ENCODE measurements around the gene EFS. TPM values are rescaled to one million over a fixed set of nuclear protein-coding genes. Genes with fewer than 3 reads are reported as not detected.

Gene EFS
- polyA plus RNA-seq, 1 donor (not counting 4 experiments of a cell fraction or from before 2014, with no cell fraction given), result 1.4 TPM

DNA sequence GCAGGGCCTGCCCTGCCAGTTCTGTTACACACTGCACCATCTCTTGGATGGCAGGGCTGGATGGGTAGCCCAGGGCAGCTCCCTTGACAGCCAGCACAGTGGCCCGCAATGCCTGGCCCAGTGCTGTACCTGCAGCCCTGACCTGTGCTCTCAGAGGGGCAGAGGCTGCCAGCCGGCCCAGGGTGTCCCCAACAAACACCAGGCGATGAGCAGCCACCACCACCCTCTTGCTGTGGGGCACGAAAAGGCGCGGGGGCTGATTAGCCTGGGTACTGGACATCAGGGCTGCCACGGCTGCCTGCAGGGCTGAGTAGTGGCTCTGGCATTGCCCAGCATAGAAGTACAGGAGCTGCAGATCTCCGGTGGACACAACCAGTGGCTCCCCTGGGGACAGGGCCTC is 7.7 kb downstream of the EFS start:
- Histone ChIP-seq H3K27me3 (ENCODE audit: control insufficient read depth, extremely low read depth, insufficient read depth, low read length) (peaks cover 6% of the 10 kb centered on the region), H3K9me1 (ENCODE audit: control insufficient read depth, extremely low read depth, insufficient read depth, low read length) (no peaks in the 10 kb centered on the region)

GRCh38 chr14:23356662-23357061 is 8.3 kb downstream of the EFS start:
- H3K79me2 ChIP-seq (ENCODE audit: control insufficient read depth, insufficient read depth, low read length), result no peaks in the 10 kb centered on the region
- peaks cover 11% of the 10 kb centered on the region for H3K27me3 ChIP-seq (ENCODE audit: control insufficient read depth, extremely low read depth, insufficient read depth, low read length)
- peaks cover 0 to 2% of the 10 kb centered on the region in 2 experiments for H3K36me3 ChIP-seq (ENCODE audit: control insufficient read depth in 2 of 2, extremely low read depth in 1 of 2, insufficient read depth in 2 of 2, low read length in 2 of 2)
- H3K9ac ChIP-seq (ENCODE audit: control insufficient read depth, extremely low read depth, insufficient read depth, low read length), result no peak overlapping the region
- H3K4me3 ChIP-seq (ENCODE audit: control insufficient read depth in 2 of 3, extremely low read depth in 1 of 3, insufficient read depth in 2 of 3, low read depth in 1 of 3, low read length in 3 of 3), result no peak overlapping the region
- H3K4me2 ChIP-seq (ENCODE audit: control insufficient read depth, extremely low read depth, insufficient read depth, low read depth, low read length), result no peak overlapping the region
- H4K20me1 ChIP-seq (ENCODE audit: control insufficient read depth, extremely low read depth, insufficient read depth, low read length), result no peaks in the 10 kb centered on the region
- no peak overlapping the region for H2AFZ ChIP-seq (ENCODE audit: control insufficient read depth, low read length)
- H3K9me3 ChIP-seq (ENCODE audit: control insufficient read depth, low read depth, low read length), result no peaks in the 10 kb centered on the region
- TF ChIP-seq, protein P1, sequence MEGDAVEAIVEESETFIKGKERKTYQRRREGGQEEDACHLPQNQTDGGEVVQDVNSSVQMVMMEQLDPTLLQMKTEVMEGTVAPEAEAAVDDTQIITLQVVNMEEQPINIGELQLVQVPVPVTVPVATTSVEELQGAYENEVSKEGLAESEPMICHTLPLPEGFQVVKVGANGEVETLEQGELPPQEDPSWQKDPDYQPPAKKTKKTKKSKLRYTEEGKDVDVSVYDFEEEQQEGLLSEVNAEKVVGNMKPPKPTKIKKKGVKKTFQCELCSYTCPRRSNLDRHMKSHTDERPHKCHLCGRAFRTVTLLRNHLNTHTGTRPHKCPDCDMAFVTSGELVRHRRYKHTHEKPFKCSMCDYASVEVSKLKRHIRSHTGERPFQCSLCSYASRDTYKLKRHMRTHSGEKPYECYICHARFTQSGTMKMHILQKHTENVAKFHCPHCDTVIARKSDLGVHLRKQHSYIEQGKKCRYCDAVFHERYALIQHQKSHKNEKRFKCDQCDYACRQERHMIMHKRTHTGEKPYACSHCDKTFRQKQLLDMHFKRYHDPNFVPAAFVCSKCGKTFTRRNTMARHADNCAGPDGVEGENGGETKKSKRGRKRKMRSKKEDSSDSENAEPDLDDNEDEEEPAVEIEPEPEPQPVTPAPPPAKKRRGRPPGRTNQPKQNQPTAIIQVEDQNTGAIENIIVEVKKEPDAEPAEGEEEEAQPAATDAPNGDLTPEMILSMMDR (optimal IDR thresholded peaks at IDR 0.05 in 1 of 3, IDR thresholded peaks at IDR 0.05 in 1 of 3, conservative IDR thresholded peaks at IDR 0.05 in 1 of 3; ENCODE audit: extremely low read depth in 1 of 3, insufficient read depth in 2 of 3, low read length in 3 of 3), result no peak
- TF ChIP-seq EZH2 (IDR thresholded peaks at IDR 0.05; ENCODE audit: low read length), result no peak
- dilution Hi-C loops (cut with MboI; ENCODE audit: extremely low pct_ligation_motif_present, low sequenced_read_pairs), result no loop called here
- no peak for FAIRE-seq
- no peak for DNase-seq (ENCODE audit: low read depth, low spot score)
- peaks cover 3% of the 10 kb centered on the region for H3K4me1 ChIP-seq (ENCODE audit: control insufficient read depth, extremely low read depth, insufficient read depth, low read length)
- H3K27ac ChIP-seq (ENCODE audit: control insufficient read depth, insufficient read depth, low read length), result no peak overlapping the region
- H3K9me1 ChIP-seq (ENCODE audit: control insufficient read depth, extremely low read depth, insufficient read depth, low read length), result no peaks in the 10 kb centered on the region

More for the DNA sequence above, 7.7 kb downstream of the EFS start:
- Histone ChIP-seq H3K4me3 (ENCODE audit: control insufficient read depth in 2 of 3, extremely low read depth in 1 of 3, insufficient read depth in 2 of 3, low read depth in 1 of 3, low read length in 3 of 3) (no peak overlapping the region), H3K27ac (ENCODE audit: control insufficient read depth, insufficient read depth, low read length) (no peak overlapping the region), H3K79me2 (ENCODE audit: control insufficient read depth, insufficient read depth, low read length) (no peaks in the 10 kb centered on the region), H3K4me2 (ENCODE audit: control insufficient read depth, extremely low read depth, insufficient read depth, low read depth, low read length) (no peak overlapping the region), H2AFZ (ENCODE audit: control insufficient read depth, low read length) (no peak overlapping the region), H4K20me1 (ENCODE audit: control insufficient read depth, extremely low read depth, insufficient read depth, low read length) (no peaks in the 10 kb centered on the region), H3K9ac (ENCODE audit: control insufficient read depth, extremely low read depth, insufficient read depth, low read length) (no peak overlapping the region), H3K9me3 (ENCODE audit: control insufficient read depth, low read depth, low read length) (no peaks in the 10 kb centered on the region), H3K36me3 (ENCODE audit: control insufficient read depth in 2 of 2, extremely low read depth in 1 of 2, insufficient read depth in 2 of 2, low read length in 2 of 2) (peaks cover 0 to 2% of the 10 kb centered on the region in 2 experiments), H3K4me1 (ENCODE audit: control insufficient read depth, extremely low read depth, insufficient read depth, low read length) (no peaks in the 10 kb centered on the region)
- no peak for FAIRE-seq
- no peak for DNase-seq (ENCODE audit: low read depth, low spot score)
- TF ChIP-seq EZH2 (IDR thresholded peaks at IDR 0.05; ENCODE audit: low read length), result no peak
- TF ChIP-seq, protein P1 (optimal IDR thresholded peaks at IDR 0.05 in 1 of 3, IDR thresholded peaks at IDR 0.05 in 1 of 3, conservative IDR thresholded peaks at IDR 0.05 in 1 of 3; ENCODE audit: extremely low read depth in 1 of 3, insufficient read depth in 2 of 3, low read length in 3 of 3), result no peak
- dilution Hi-C loops (cut with MboI; ENCODE audit: extremely low pct_ligation_motif_present, low sequenced_read_pairs), result no loop called here
